Endothelial cell of umbilical vein (primary cell): ENCODE data around the gene CALD1. TPM values are rescaled to one million over a fixed set of nuclear protein-coding genes. Genes with fewer than 3 reads are reported as not detected.

Experiments used
- BruUV-seq: library from RNA; stranded (reverse); fragments of 400-500 nt; replicated peaks from 2 replicates; lab custom pipeline; 2021; lab: Mats Ljungman, UMichigan
- CTCF ChIA-PET: fragments of 300-600, 350-600 bp; sonication (Branson Sonifier 250); formaldehyde crosslinking; loops from one replicate; lab custom pipeline; 2021; ENCODE audit warnings: antibody characterized with exemption, inconsistent platforms; lab: Charles Lee
- POLR2A ChIA-PET: fragments of 300-600, 350-600 bp; sonication (Branson Sonifier 250); formaldehyde crosslinking; loops from one replicate; lab custom pipeline; 2021; ENCODE audit warnings: antibody characterized with exemption, inconsistent platforms; lab: Charles Lee
- DNase-seq: peaks from one replicate; pipeline ENCODE4 v3.0.0-alpha.2; 2011; ENCODE audit warnings: low read depth, low spot score
- FAIRE-seq: peaks from 2 replicates; lab custom pipeline; 2011; peaks lifted over from hg19 to GRCh38; lab: Jason Lieb, UNC
- H2AFZ ChIP-seq: 2 replicates; pipeline ENCODE4 v1.6.0; 2012; ENCODE audit warnings: low read depth, low read length, control low read depth, inconsistent platforms
- H3K27ac ChIP-seq: 2 replicates; pipeline ENCODE4 v1.5.1; 2011; ENCODE audit warnings: low read depth, mild to moderate bottlenecking, control low read depth, low read length, moderate library complexity; ENCODE audit not compliant: insufficient read depth
- H3K27me3 ChIP-seq, 2 experiments: 2 replicates each; pipeline versions ENCODE4 v1.6.0 to v1.6.1; 2011; ENCODE audit warnings: low read length in 2 of 2, mixed read lengths in 1 of 2; ENCODE audit not compliant: control insufficient read depth in 2 of 2, insufficient read depth in 2 of 2
- H3K36me3 ChIP-seq, 2 experiments: 2 replicates in 1 of 2; 3 replicates in 1 of 2; pipeline ENCODE4 v1.5.1; 2011; ENCODE audit warnings: low read length in 2 of 2, mild to moderate bottlenecking in 1 of 2, moderate library complexity in 1 of 2; ENCODE audit not compliant: control insufficient read depth in 2 of 2, insufficient read depth in 2 of 2; ENCODE audit errors: extremely low read depth in 1 of 2
- H3K4me1 ChIP-seq: 3 replicates; pipeline ENCODE4 v1.5.1; 2011; ENCODE audit warnings: mild to moderate bottlenecking, low read length; ENCODE audit not compliant: control insufficient read depth, insufficient read depth; ENCODE audit errors: extremely low read depth
- H3K4me2 ChIP-seq: 2 replicates; pipeline ENCODE4 v1.6.1; 2011; ENCODE audit warnings: low read length, control low read depth, mixed read lengths; ENCODE audit not compliant: insufficient read depth
- H3K4me3 ChIP-seq, 3 experiments: fragments of 200-600 bp in 1 of 3; sonication (generic), shearing (Covaris generic) in 1 of 3; replicated peaks in 1 of 3; 2 replicates each; pipeline ENCODE4 v1.5.1; 2011 to 2016; ENCODE audit warnings: control low read depth in 3 of 3, low read length in 3 of 3, mild to moderate bottlenecking in 2 of 3, inconsistent platforms in 1 of 3, low read depth in 1 of 3, moderate library complexity in 1 of 3; ENCODE audit not compliant: insufficient read depth in 1 of 3
- H3K79me2 ChIP-seq: 2 replicates; pipeline ENCODE4 v1.6.0; 2012; ENCODE audit warnings: low read length, inconsistent platforms; ENCODE audit not compliant: control insufficient read depth, insufficient read depth
- H3K9ac ChIP-seq: replicated peaks from 2 replicates; pipeline ENCODE3; 2011; ENCODE audit warnings: low read length, control low read depth; ENCODE audit not compliant: insufficient read depth; ENCODE audit errors: extremely low read depth
- H3K9me1 ChIP-seq: replicated peaks from 3 replicates; pipeline ENCODE4 v1.6.0; 2011; ENCODE audit warnings: mild to moderate bottlenecking, low read length; ENCODE audit not compliant: control insufficient read depth, insufficient read depth; ENCODE audit errors: extremely low read depth
- H3K9me3 ChIP-seq: replicated peaks from 2 replicates; pipeline ENCODE4 v1.5.1; 2012; ENCODE audit warnings: low read length, inconsistent platforms; ENCODE audit not compliant: control insufficient read depth, insufficient read depth
- H4K20me1 ChIP-seq: replicated peaks from 2 replicates; pipeline ENCODE3; 2011; ENCODE audit warnings: mild to moderate bottlenecking, low read length; ENCODE audit not compliant: control insufficient read depth, insufficient read depth; ENCODE audit errors: extremely low read depth
- EZH2 ChIP-seq: IDR thresholded peaks from 2 replicates; pipeline ENCODE4 v1.6.1; 2012; ENCODE audit warnings: borderline replicate concordance, low read depth, mild to moderate bottlenecking, moderate library complexity, low read length, inconsistent platforms; ENCODE audit not compliant: severe bottlenecking
- FOS ChIP-seq: IDR thresholded peaks from 2 replicates; pipeline ENCODE4 v1.6.1; 2011; ENCODE audit warnings: mild to moderate bottlenecking, low read length, moderate library complexity, borderline replicate concordance; ENCODE audit not compliant: insufficient read depth
- GATA2 ChIP-seq: IDR thresholded peaks from 2 replicates; pipeline ENCODE4 v1.7.0; 2011; ENCODE audit warnings: low read depth, mild to moderate bottlenecking, moderate library complexity, mixed read lengths, low read length; ENCODE audit not compliant: insufficient read length, insufficient read depth
- JUN ChIP-seq: IDR thresholded peaks from 2 replicates; pipeline ENCODE4 v1.6.1; 2011; ENCODE audit warnings: borderline replicate concordance, low read depth; ENCODE audit not compliant: insufficient read length, insufficient read depth
- MYC ChIP-seq: IDR thresholded peaks from one replicate; pipeline ENCODE4 v1.6.1; 2011; ENCODE audit warnings: mild to moderate bottlenecking, low read depth, low read length
- POLR2A ChIP-seq: IDR thresholded peaks from 2 replicates; pipeline ENCODE4 v1.6.1; 2012; ENCODE audit warnings: low read depth, mild to moderate bottlenecking, control low read depth, low read length
- POLR2AphosphoS5 ChIP-seq: IDR thresholded peaks from 2 replicates; pipeline ENCODE4 v1.6.1; 2012; ENCODE audit warnings: low read depth, mild to moderate bottlenecking, control low read depth, low read length, moderate library complexity; ENCODE audit not compliant: insufficient read depth
- dilution Hi-C: fragments of 300-500 bp; cut with MboI; formaldehyde crosslinking; loops from one replicate; pipeline ENCODE4 v1.15.0; 2019; ENCODE audit warnings: low sequenced_read_pairs; ENCODE audit not compliant: extremely low pct_ligation_motif_present
- intact Hi-C: fragments of 100-400 bp; cut with micrococcal nuclease; formaldehyde crosslinking; loops from one replicate; pipeline ENCODE4 v1.10.0; 2022
- polyA plus RNA-seq, 4 experiments: library from polyadenylated mRNA; depleted of rRNA in 3 of 4; stranded (reverse) in 3 of 4; unstranded in 1 of 4; fragments of >200 nt; gene quantifications; 2 replicates each; pipeline versions ENCODE4 v1.2.1 to v1.2.3, GENCODE V29; 2011 to 2012; ENCODE audit warnings: missing spikeins in 1 of 4
- total RNA-seq: library from RNA; stranded (reverse); gene quantifications from 2 replicates; pipeline ENCODE4 v1.2.3, GENCODE V29; 2021
- TF ChIP-seq, protein P1 (sequence below): IDR thresholded peaks from 2 replicates; pipeline ENCODE4 v1.6.1; 2011; ENCODE audit not compliant: insufficient read depth, insufficient read length
- TF ChIP-seq, protein P2 (sequence below), 2 donors: IDR thresholded peaks; 1 replicate in 1 of 2; 2 replicates in 1 of 2; pipeline ENCODE4 v1.5.1; 2011; ENCODE audit warnings: low read length in 2 of 2, mild to moderate bottlenecking in 2 of 2, moderate library complexity in 2 of 2, control low read depth in 1 of 2, inconsistent platforms in 1 of 2, low read depth in 1 of 2; ENCODE audit not compliant: insufficient read depth in 1 of 2; ENCODE audit errors: extremely low read depth in 1 of 2

Gene CALD1
- total and polyA plus RNA-seq, 2 donors (not counting 3 experiments of a cell fraction or from before 2014, with no cell fraction given), result 136 to 307 TPM

DNA sequence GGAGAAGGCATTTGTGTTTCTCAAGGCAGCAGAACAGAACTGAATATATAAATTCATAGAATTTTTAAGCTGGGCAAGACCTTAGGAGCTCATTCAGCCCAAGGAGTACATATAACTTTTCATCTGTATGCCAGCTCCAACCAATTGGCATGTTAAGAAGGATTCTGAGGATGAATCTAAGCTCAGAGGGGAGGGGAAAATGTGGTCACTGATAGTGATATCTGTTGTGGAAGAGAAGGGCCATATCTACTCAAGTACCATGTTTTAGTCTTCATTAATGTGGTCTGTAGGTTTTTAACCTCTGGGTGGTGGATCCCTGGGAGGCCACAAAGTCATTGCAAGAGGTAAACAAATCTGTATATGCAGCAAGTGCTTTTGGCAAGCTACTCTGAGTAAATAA lies 6.4 kb downstream of the CALD1 start:
- Histone ChIP-seq H3K9me3 (no peaks in the 10 kb centered on the region), H3K27me3 (no peaks in the 10 kb centered on the region), H3K4me1 (peaks cover 52% of the 10 kb centered on the region), H3K79me2 (peaks cover 97% of the 10 kb centered on the region), H3K9me1 (no peaks in the 10 kb centered on the region), H3K36me3 (peaks cover 4 to 14% of the 10 kb centered on the region in 2 experiments), H3K4me2 (no peak overlapping the region), H3K9ac (no peak overlapping the region), H3K4me3 (no peak overlapping the region), H2AFZ (no peak overlapping the region), H4K20me1 (peaks cover 3% of the 10 kb centered on the region), H3K27ac (no peak overlapping the region)
- intact Hi-C loops (no loop called here), dilution Hi-C loops (no loop called here)
- TF ChIP-seq, protein P1, sequence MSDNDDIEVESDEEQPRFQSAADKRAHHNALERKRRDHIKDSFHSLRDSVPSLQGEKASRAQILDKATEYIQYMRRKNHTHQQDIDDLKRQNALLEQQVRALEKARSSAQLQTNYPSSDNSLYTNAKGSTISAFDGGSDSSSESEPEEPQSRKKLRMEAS, result no peak
- TF ChIP-seq EZH2 (no peak), MYC (no peak), JUN (no peak), GATA2 (no peak), POLR2AphosphoS5 (no peak), POLR2A (no peak), FOS (no peak)
- TF ChIP-seq, protein P2, sequence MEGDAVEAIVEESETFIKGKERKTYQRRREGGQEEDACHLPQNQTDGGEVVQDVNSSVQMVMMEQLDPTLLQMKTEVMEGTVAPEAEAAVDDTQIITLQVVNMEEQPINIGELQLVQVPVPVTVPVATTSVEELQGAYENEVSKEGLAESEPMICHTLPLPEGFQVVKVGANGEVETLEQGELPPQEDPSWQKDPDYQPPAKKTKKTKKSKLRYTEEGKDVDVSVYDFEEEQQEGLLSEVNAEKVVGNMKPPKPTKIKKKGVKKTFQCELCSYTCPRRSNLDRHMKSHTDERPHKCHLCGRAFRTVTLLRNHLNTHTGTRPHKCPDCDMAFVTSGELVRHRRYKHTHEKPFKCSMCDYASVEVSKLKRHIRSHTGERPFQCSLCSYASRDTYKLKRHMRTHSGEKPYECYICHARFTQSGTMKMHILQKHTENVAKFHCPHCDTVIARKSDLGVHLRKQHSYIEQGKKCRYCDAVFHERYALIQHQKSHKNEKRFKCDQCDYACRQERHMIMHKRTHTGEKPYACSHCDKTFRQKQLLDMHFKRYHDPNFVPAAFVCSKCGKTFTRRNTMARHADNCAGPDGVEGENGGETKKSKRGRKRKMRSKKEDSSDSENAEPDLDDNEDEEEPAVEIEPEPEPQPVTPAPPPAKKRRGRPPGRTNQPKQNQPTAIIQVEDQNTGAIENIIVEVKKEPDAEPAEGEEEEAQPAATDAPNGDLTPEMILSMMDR (IDR thresholded peaks at IDR 0.05; ENCODE audit: extremely low read depth in 1 of 2, insufficient read depth in 1 of 2, low read depth in 1 of 2, low read length in 2 of 2), result no peak
- DNase-seq, result no peak
- BruUV-seq, result no TSS peak
- CTCF ChIA-PET, result interaction anchor here (1.0 to 2.9 kb wide), 8 partner anchors 11 to 152 kb away, joined by 3 to 7 read pairs (median 4); no protein-coding TSS in a partner anchor
- POLR2A ChIA-PET, result interaction anchor here (0.6 to 6.4 kb wide), 10 partner anchors 13 to 171 kb away, joined by 3 to 45 read pairs (median 4); no protein-coding TSS in a partner anchor
- FAIRE-seq, result no peak
